ENCODE results near the gene GJC3. TPM values are rescaled to one million over a fixed set of nuclear protein-coding genes. Genes with fewer than 3 reads are reported as not detected.
"Not testable (repeated sequence)": the region's sequence is repeated elsewhere in the genome, so short reads cannot be mapped to it uniquely, and the experiment has no call there.

Gene GJC3
- total and polyA plus RNA-seq, 9 of the 15 experiments (the other 6 are each of a cell fraction or from before 2014, with no cell fraction given): 0.10 to 0.45 (median 0.28) TPM; not detected in 1

- POLR2A ChIA-PET: interaction anchor here (1.0 to 1.1 kb wide), 2 partner anchors 15 to 111 kb away, joined by 3 to 5 read pairs; partner anchors contain the start of gene TRIM4
- TF ChIP-seq EP400 (IDR thresholded peaks at IDR 0.05) (peak; percentile 77), CHD2 (IDR thresholded peaks at IDR 0.05; ENCODE audit: low read depth, low read length) (peak; percentile 88), L3MBTL2 (IDR thresholded peaks at IDR 0.05) (peak; percentile 90), ZNF384 (IDR thresholded peaks at IDR 0.05; ENCODE audit: low read depth, low read length) (peak; percentile 83), NFIC (IDR thresholded peaks at IDR 0.05) (peak; percentile 93), ZNF592 (IDR thresholded peaks at IDR 0.05) (peak; percentile 53; the same call in 1 of the 2 replicates), MYC (IDR thresholded peaks at IDR 0.05; ENCODE audit: low read depth, low read length) (peak; percentile 79; the same call in 1 of the 2 replicates), CC2D1A (IDR thresholded peaks at IDR 0.05) (peak; percentile 57; the same call in 1 of the 2 replicates)
- TF ChIP-seq, protein P1, sequence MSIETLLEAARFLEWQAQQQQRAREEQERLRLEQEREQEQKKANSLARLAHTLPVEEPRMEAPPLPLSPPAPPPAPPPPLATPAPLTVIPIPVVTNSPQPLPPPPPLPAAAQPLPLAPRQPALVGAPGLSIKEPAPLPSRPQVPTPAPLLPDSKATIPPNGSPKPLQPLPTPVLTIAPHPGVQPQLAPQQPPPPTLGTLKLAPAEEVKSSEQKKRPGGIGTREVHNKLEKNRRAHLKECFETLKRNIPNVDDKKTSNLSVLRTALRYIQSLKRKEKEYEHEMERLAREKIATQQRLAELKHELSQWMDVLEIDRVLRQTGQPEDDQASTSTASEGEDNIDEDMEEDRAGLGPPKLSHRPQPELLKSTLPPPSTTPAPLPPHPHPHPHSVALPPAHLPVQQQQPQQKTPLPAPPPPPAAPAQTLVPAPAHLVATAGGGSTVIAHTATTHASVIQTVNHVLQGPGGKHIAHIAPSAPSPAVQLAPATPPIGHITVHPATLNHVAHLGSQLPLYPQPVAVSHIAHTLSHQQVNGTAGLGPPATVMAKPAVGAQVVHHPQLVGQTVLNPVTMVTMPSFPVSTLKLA (conservative IDR thresholded peaks at IDR 0.05): peak; percentile 40 to 64; a peak in 3 of 4 replicates
- TF ChIP-seq MYC (CRISPR knock-in tag; IDR thresholded peaks at IDR 0.05; ENCODE audit: borderline replicate concordance, low read depth): not testable (repeated sequence)
Observed at GRCh38 chr7:99935009-99935408, 5.6 kb upstream of the GJC3 start.

More at GRCh38 chr7:99935009-99935408, 5.6 kb upstream of the GJC3 start:
- in situ Hi-C loops (cut with MboI): loop anchor here (5.0 kb wide), 1 partner anchor 52 kb away; no protein-coding TSS in a partner anchor
- intact Hi-C loops (cut with micrococcal nuclease); H3K4me3 ChIP-seq; H3K9ac ChIP-seq (ENCODE audit: insufficient read depth in 1 of 2, low read depth in 2 of 2, low read length in 2 of 2); H3K36me3 ChIP-seq (ENCODE audit: control insufficient read depth, insufficient read depth, low read length); BruUV-seq (replicated peaks); H3K27me3 ChIP-seq (ENCODE audit: control insufficient read depth in 2 of 2, insufficient read depth in 2 of 2, low read length in 2 of 2); H3K9me3 ChIP-seq (replicated peaks; ENCODE audit: control insufficient read depth, insufficient read depth, low read depth, low read length); H3K27ac ChIP-seq (ENCODE audit: extremely low read depth, low read depth, low read length); H3K9me1 ChIP-seq (ENCODE audit: control insufficient read depth, insufficient read depth, low read length); H4K20me1 ChIP-seq (replicated peaks; ENCODE audit: control insufficient read depth, insufficient read depth, low read length); CTCF ChIA-PET (ENCODE audit: low intra/inter-chr PET ratio); H3K79me2 ChIP-seq (ENCODE audit: control insufficient read depth, insufficient read depth, low read length): not testable (repeated sequence)
- peaks cover 0 to 10% of the 10 kb centered on the region in 2 experiments; a peak in 3 of 5 replicates for H3K4me1 ChIP-seq (replicated peaks in 1 of 2; ENCODE audit: control insufficient read depth in 2 of 2, insufficient read depth in 2 of 2, low read length in 2 of 2)
- peak; percentile 68 for FAIRE-seq
- H2AFZ ChIP-seq (ENCODE audit: low read depth, low read length): peak overlapping the region; percentile 82
- WGBS (ENCODE audit: insufficient coverage, low coverage, missing lambda C conversion rate): 3% methylated on average over 4 of the region's 4 CpGs
- peak in 1 of 4 experiments; percentile 63 for DNase-seq (ENCODE audit: extremely low read depth in 1 of 4, low spot score in 3 of 4)
- peak overlapping the region; percentile 42; the same call in 1 of the 2 replicates for H3K4me2 ChIP-seq (ENCODE audit: insufficient read depth, low read length)
- peak; percentile 80 for ATAC-seq

All from K562 (cell line).